ENCODE measurements around the gene OLFML2A.
"Not testable (repeated sequence)": the region's sequence is repeated elsewhere in the genome, so short reads cannot be mapped to it uniquely, and the experiment has no call there.

- TF ChIP-seq CTCF (IDR thresholded peaks at IDR 0.05; ENCODE audit: poor library complexity); EZH2 (IDR thresholded peaks at IDR 0.05; ENCODE audit: borderline replicate concordance): not testable (repeated sequence)
These were observed 42.2 kb upstream of the OLFML2A start for GRCh38 chr9:124734741-124735083.

Data from hepatocyte (in vitro differentiated cells).